Measurements from ENCODE around the gene SEMA5B. TPM values are rescaled to one million over a fixed set of nuclear protein-coding genes. Genes with fewer than 3 reads are reported as not detected.

The SEMA5B gene
- polyA plus RNA-seq, 1 donor from 2014 or later: 7.0 TPM

- no peaks in the 10 kb centered on the region for H3K27me3 ChIP-seq (ENCODE audit: insufficient read depth, low read depth, low read length)
- no peak overlapping the region for H3K9ac ChIP-seq (ENCODE audit: low read length)
- no peak overlapping the region for H3K4me2 ChIP-seq (ENCODE audit: low read length)
- no peaks in the 10 kb centered on the region for H3K9me3 ChIP-seq (ENCODE audit: low read length)
- H3K9me2 ChIP-seq (ENCODE audit: insufficient read depth, low read length): no peaks in the 10 kb centered on the region
- H3K27ac ChIP-seq (ENCODE audit: low read length): no peak overlapping the region
- no peak overlapping the region for H2AFZ ChIP-seq (ENCODE audit: low read depth, low read length)
- no peaks in the 10 kb centered on the region for H3F3A ChIP-seq (ENCODE audit: insufficient read depth, low read length, poor library complexity, severe bottlenecking)
- TF ChIP-seq MXI1 (conservative IDR thresholded peaks at IDR 0.05; ENCODE audit: poor library complexity, severe bottlenecking): no peak
- H3K79me2 ChIP-seq (replicated peaks; ENCODE audit: insufficient read depth, low read length): no peaks in the 10 kb centered on the region
- no peaks in the 10 kb centered on the region for H4K20me1 ChIP-seq (ENCODE audit: insufficient read depth)
- H3K36me3 ChIP-seq (ENCODE audit: insufficient read depth, low read length): no peaks in the 10 kb centered on the region
- H3K4me3 ChIP-seq (ENCODE audit: low read length): no peak overlapping the region
Measured at GRCh38 chr3:123002749-123003497, 24.6 kb downstream of the SEMA5B start.

DNA sequence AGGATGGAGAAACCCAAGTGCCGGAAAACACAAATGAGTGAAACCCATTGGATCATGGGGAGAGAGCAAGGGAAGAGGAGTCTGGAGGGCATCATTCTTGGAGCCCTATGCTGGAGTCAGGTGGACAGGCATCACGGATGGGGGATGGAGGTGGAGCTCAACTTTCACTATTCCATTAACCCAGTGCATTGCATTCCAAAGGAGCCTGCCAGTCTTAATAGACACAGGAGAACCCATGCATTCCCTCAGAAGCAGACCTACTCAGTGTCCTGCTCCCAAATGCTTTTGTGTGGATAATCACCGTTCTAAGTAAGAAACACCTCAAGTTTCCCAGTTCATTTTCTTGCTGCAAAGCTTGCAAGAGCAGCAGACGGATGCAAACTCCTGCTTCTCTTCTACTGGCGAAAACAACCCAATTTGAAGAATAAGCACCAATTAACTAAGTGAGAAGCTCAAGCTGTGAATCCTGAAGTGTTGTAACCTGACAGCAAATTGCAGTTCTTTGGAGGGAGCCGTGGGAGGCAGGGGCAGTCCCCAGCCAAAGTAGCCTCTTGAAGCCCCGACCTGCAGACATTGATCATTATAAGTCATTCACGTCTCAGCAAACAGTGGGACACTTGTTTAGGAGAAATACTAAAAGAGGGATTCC, 25.3 kb downstream of the SEMA5B start:
- TF ChIP-seq SMC3 (conservative IDR thresholded peaks at IDR 0.05; ENCODE audit: poor library complexity) (no peak), EZH2 (IDR thresholded peaks at IDR 0.05; ENCODE audit: borderline replicate concordance, insufficient read depth, low read length, poor library complexity, severe bottlenecking) (no peak), POLR2AphosphoS5 (IDR thresholded peaks at IDR 0.05) (no peak), EP300 (conservative IDR thresholded peaks at IDR 0.05; ENCODE audit: poor library complexity, severe bottlenecking) (no peak), TAF1 (IDR thresholded peaks at IDR 0.05; ENCODE audit: low read depth) (no peak), RAD21 (conservative IDR thresholded peaks at IDR 0.05) (no peak), MXI1 (conservative IDR thresholded peaks at IDR 0.05; ENCODE audit: poor library complexity, severe bottlenecking) (no peak), REST (IDR thresholded peaks at IDR 0.05; ENCODE audit: borderline replicate concordance) (no peak), CTCF (IDR thresholded peaks at IDR 0.05; ENCODE audit: poor library complexity, severe bottlenecking) (no peak)
- H3K4me2 ChIP-seq (ENCODE audit: low read length): no peak overlapping the region
- no peaks in the 10 kb centered on the region for H3K9me2 ChIP-seq (ENCODE audit: insufficient read depth, low read length)
- no peaks in the 10 kb centered on the region for H3K9me3 ChIP-seq (ENCODE audit: low read length)
- H4K20me1 ChIP-seq (ENCODE audit: insufficient read depth): no peaks in the 10 kb centered on the region
- no peak overlapping the region for H2AFZ ChIP-seq (ENCODE audit: low read depth, low read length)
- no peak overlapping the region for H3K4me3 ChIP-seq (ENCODE audit: low read length)
- no peaks in the 10 kb centered on the region for H3K79me2 ChIP-seq (replicated peaks; ENCODE audit: insufficient read depth, low read length)
- H3K9ac ChIP-seq (ENCODE audit: low read length): no peak overlapping the region
- no peaks in the 10 kb centered on the region for H3K36me3 ChIP-seq (ENCODE audit: insufficient read depth, low read length)
- no peak overlapping the region for H3K27ac ChIP-seq (ENCODE audit: low read length)
- no peaks in the 10 kb centered on the region for H3F3A ChIP-seq (ENCODE audit: insufficient read depth, low read length, poor library complexity, severe bottlenecking)
- H3K27me3 ChIP-seq (ENCODE audit: insufficient read depth, low read depth, low read length): no peaks in the 10 kb centered on the region
